NCI-H1417 (cell line): ENCODE data around the gene ERCC6L2.

Source experiments
- DNase-seq, 3 experiments: peaks; one replicate each; lab custom pipeline; 2025; lab: John Stamatoyannopoulos, UW

ERCC6L2 gene

GRCh38 chr9:95920017-95920416, 44.5 kb downstream of the ERCC6L2 start:
- no peak for DNase-seq

- DNase-seq = no peak
Observed at GRCh38 chr9:95923794-95924193, 48.3 kb downstream of the ERCC6L2 start.

- DNase-seq = no peak
Observed at GRCh38 chr9:95924987-95925386, 49.5 kb downstream of the ERCC6L2 start.

GRCh38 chr9:95927271-95928004, 51.9 kb downstream of the ERCC6L2 start:
- DNase-seq = no peak

- no peak for DNase-seq
Observed at GRCh38 chr9:95930277-95930676, 54.8 kb downstream of the ERCC6L2 start.

GRCh38 chr9:95935861-95936578, 60.5 kb downstream of the ERCC6L2 start:
- no peak for DNase-seq

GRCh38 chr9:95936579-95937075, 61.1 kb downstream of the ERCC6L2 start:
- no peak for DNase-seq

- DNase-seq = peak in 1 of 3 experiments; percentile 20
Observed at GRCh38 chr9:95937131-95937530, 61.6 kb downstream of the ERCC6L2 start.

GRCh38 chr9:95938724-95939123, 63.2 kb downstream of the ERCC6L2 start:
- no peak for DNase-seq

- no peak for DNase-seq
Observed at GRCh38 chr9:95939472-95939871, 64.0 kb downstream of the ERCC6L2 start.

GRCh38 chr9:95940265-95940664, 64.8 kb downstream of the ERCC6L2 start:
- no peak for DNase-seq

- DNase-seq = no peak
Observed at GRCh38 chr9:95942016-95942415, 66.5 kb downstream of the ERCC6L2 start.

GRCh38 chr9:95947118-95947517, 71.6 kb downstream of the ERCC6L2 start:
- no peak for DNase-seq

GRCh38 chr9:95952471-95952870, 77.0 kb downstream of the ERCC6L2 start:
- DNase-seq = no peak

GRCh38 chr9:95953986-95954385, 78.5 kb downstream of the ERCC6L2 start:
- no peak for DNase-seq

GRCh38 chr9:95954940-95955339, 79.4 kb downstream of the ERCC6L2 start:
- DNase-seq = no peak

GRCh38 chr9:95962936-95963335, 87.4 kb downstream of the ERCC6L2 start:
- no peak for DNase-seq

- DNase-seq = no peak
Observed at GRCh38 chr9:95963659-95964058, 88.2 kb downstream of the ERCC6L2 start.

- DNase-seq = no peak
Observed at GRCh38 chr9:95966306-95966705, 90.8 kb downstream of the ERCC6L2 start.

- DNase-seq = no peak
Observed at GRCh38 chr9:95970317-95970716, 94.8 kb downstream of the ERCC6L2 start.

- DNase-seq = no peak
Observed at GRCh38 chr9:95971815-95972214, 96.3 kb downstream of the ERCC6L2 start.

- DNase-seq = no peak
Observed at GRCh38 chr9:95974389-95974788, 98.9 kb downstream of the ERCC6L2 start.

- no peak for DNase-seq
Observed at GRCh38 chr9:95977371-95977770, 101.9 kb downstream of the ERCC6L2 start.
